GM23338 (cell line): ENCODE measurements around the gene ITGAL. TPM values are rescaled to one million over a fixed set of nuclear protein-coding genes. Genes with fewer than 3 reads are reported as not detected.

ENCODE experiments used
- ATAC-seq: fragments of 200-7000 bp; cut with Tn5 transposase; 3 replicates; pipeline ENCODE4 v1.9.1; 2020
- DNase-seq: peaks from one replicate; pipeline ENCODE4 v3.0.0-alpha.2; 2015; ENCODE audit warnings: low spot score
- H2AFZ ChIP-seq: fragments of 200-600 bp; sonication (generic); 2 replicates; pipeline ENCODE4 v1.8.0; 2016; ENCODE audit warnings: antibody characterized with exemption, mild to moderate bottlenecking, moderate library complexity
- H3F3A ChIP-seq: fragments of 200-600 bp; sonication (generic); replicated peaks from 2 replicates; pipeline ENCODE4 v1.8.0; 2017; ENCODE audit warnings: antibody characterized with exemption, mixed run types, low read depth
- H3K27ac ChIP-seq: fragments of 200-600 bp; sonication (generic); 2 replicates; pipeline ENCODE4 v1.6.1; 2016; ENCODE audit warnings: low read depth
- H3K27me3 ChIP-seq: fragments of 200-600 bp; sonication (generic); 2 replicates; pipeline ENCODE4 v1.8.0; 2016; ENCODE audit warnings: mild to moderate bottlenecking, mixed run types, moderate library complexity; ENCODE audit not compliant: insufficient read depth
- H3K36me3 ChIP-seq: fragments of 200-600 bp; sonication (generic); 2 replicates; pipeline ENCODE4 v1.8.0; 2016; ENCODE audit warnings: mild to moderate bottlenecking; ENCODE audit not compliant: insufficient read depth
- H3K4me1 ChIP-seq: fragments of 200-600 bp; sonication (generic); 2 replicates; pipeline ENCODE4 v1.8.0; 2016; ENCODE audit warnings: mild to moderate bottlenecking, moderate library complexity; ENCODE audit not compliant: insufficient read depth
- H3K4me2 ChIP-seq: fragments of 200-600 bp; sonication (generic); 2 replicates; pipeline ENCODE4 v1.7.1; 2017; ENCODE audit warnings: mixed run types
- H3K4me3 ChIP-seq: fragments of 200-600 bp; sonication (generic); 2 replicates; pipeline ENCODE4 v1.6.1; 2016; ENCODE audit warnings: mixed run types
- H3K79me2 ChIP-seq: fragments of 200-600 bp; sonication (generic); replicated peaks from 2 replicates; pipeline ENCODE4 v1.8.0; 2017; ENCODE audit warnings: mild to moderate bottlenecking; ENCODE audit not compliant: insufficient read depth
- H3K9me2 ChIP-seq: fragments of 200-600 bp; sonication (generic); 2 replicates; pipeline ENCODE4 v1.8.0; 2017; ENCODE audit not compliant: insufficient read depth
- H4K20me1 ChIP-seq: fragments of 200-600 bp; sonication (generic); replicated peaks from 2 replicates; pipeline ENCODE4 v1.8.0; 2017; ENCODE audit warnings: mild to moderate bottlenecking; ENCODE audit not compliant: insufficient read depth
- H3K27ac Mint-ChIP-seq: 2 replicates; pipeline ENCODE4 v1.8.0; 2020; ENCODE audit warnings: inconsistent platforms, mild to moderate bottlenecking, moderate library complexity, mixed read lengths
- H3K27me3 Mint-ChIP-seq: 3 replicates; pipeline ENCODE4 v1.8.0; 2022; ENCODE audit warnings: low read depth, mild to moderate bottlenecking, moderate library complexity, mixed read lengths, inconsistent platforms; ENCODE audit not compliant: insufficient read depth, poor library complexity
- H3K36me3 Mint-ChIP-seq: 3 replicates; pipeline ENCODE4 v1.8.0; 2021; ENCODE audit warnings: low read depth, mild to moderate bottlenecking, inconsistent platforms, moderate library complexity, mixed read lengths
- H3K4me1 Mint-ChIP-seq: 3 replicates; pipeline ENCODE4 v1.8.0; 2020; ENCODE audit warnings: mild to moderate bottlenecking, inconsistent platforms, mixed read lengths
- H3K4me3 Mint-ChIP-seq: 3 replicates; pipeline ENCODE4 v1.8.0; 2021; ENCODE audit warnings: moderate library complexity, mild to moderate bottlenecking, inconsistent platforms, mixed read lengths
- H3K9me3 Mint-ChIP-seq: 3 replicates; pipeline ENCODE4 v1.8.0; 2020; ENCODE audit warnings: moderate library complexity, mild to moderate bottlenecking, inconsistent platforms, mixed read lengths
- EZH2 ChIP-seq: fragments of 200-600 bp; sonication (generic); IDR thresholded peaks from one replicate; pipeline ENCODE4 v1.8.0; 2017; ENCODE audit warnings: antibody characterized with exemption, mild to moderate bottlenecking, low read depth; ENCODE audit not compliant: unreplicated experiment
- EZH2phosphoT487 ChIP-seq: fragments of 200-600 bp; sonication (generic); IDR thresholded peaks from one replicate; pipeline ENCODE4 v1.8.1; 2018; ENCODE audit warnings: antibody characterized with exemption; ENCODE audit not compliant: unreplicated experiment
- JUNB ChIP-seq: IDR thresholded peaks from one replicate; pipeline ENCODE4 v1.6.1; 2016; ENCODE audit warnings: antibody characterized with exemption; ENCODE audit not compliant: unreplicated experiment
- NANOG ChIP-seq: IDR thresholded peaks from 2 replicates; pipeline ENCODE4 v1.6.1; 2016; ENCODE audit warnings: antibody characterized with exemption, borderline replicate concordance
- POLR2AphosphoS5 ChIP-seq: IDR thresholded peaks from 2 replicates; pipeline ENCODE4 v1.6.1; 2016; ENCODE audit warnings: antibody characterized with exemption, low read depth
- ZNF114 ChIP-seq: fragments of 250-450 bp; sonication (Bioruptor Pico); IDR thresholded peaks from 2 replicates; pipeline ENCODE4 v1.5.0; 2020; ENCODE audit warnings: mild to moderate bottlenecking, moderate library complexity
- ZNF331 ChIP-seq: fragments of 250-450 bp; sonication (Bioruptor Pico); IDR thresholded peaks from 2 replicates; pipeline ENCODE4 v1.5.0; 2020; ENCODE audit warnings: low read depth, mild to moderate bottlenecking, moderate library complexity
- polyA plus RNA-seq: library from polyadenylated mRNA; unstranded; fragments of >200 nt; fragmentation: Nextera tagmentation; extraction: Ambion mirVana; gene quantifications from 2 replicates; pipeline ENCODE4 v1.2.1, GENCODE V29; 2016
- total RNA-seq: library from RNA; depleted of rRNA; stranded (reverse); fragments of >200 nt; shearing (Covaris generic); gene quantifications from 2 replicates; pipeline ENCODE4 v1.2.3, GENCODE V29; 2014
- TF ChIP-seq, protein P1 (sequence below): IDR thresholded peaks from one replicate; pipeline ENCODE4 v1.6.1; 2018; ENCODE audit warnings: antibody characterized with exemption; ENCODE audit not compliant: unreplicated experiment
- TF ChIP-seq, protein P2 (sequence below), 2 experiments: fragments of 200-600 bp in 1 of 2; sonication (generic) in 1 of 2; conservative IDR thresholded peaks; 2 replicates each; pipeline versions ENCODE4 v1.5.1 to v1.6.1; 2016 to 2017; ENCODE audit warnings: antibody characterized with exemption in 2 of 2, low read depth in 2 of 2, mild to moderate bottlenecking in 2 of 2, moderate library complexity in 1 of 2

ITGAL gene
- total and polyA plus RNA-seq, 2 experiments from 2014 or later = 0.05 to 0.07 TPM

GRCh38 chr16:30509081-30509765 is 36.7 kb downstream of the ITGAL start:
- no peak overlapping the region for H3K4me2 ChIP-seq
- TF ChIP-seq EZH2phosphoT487 = no peak
- no peak for TF ChIP-seq JUNB
- TF ChIP-seq, protein P1, sequence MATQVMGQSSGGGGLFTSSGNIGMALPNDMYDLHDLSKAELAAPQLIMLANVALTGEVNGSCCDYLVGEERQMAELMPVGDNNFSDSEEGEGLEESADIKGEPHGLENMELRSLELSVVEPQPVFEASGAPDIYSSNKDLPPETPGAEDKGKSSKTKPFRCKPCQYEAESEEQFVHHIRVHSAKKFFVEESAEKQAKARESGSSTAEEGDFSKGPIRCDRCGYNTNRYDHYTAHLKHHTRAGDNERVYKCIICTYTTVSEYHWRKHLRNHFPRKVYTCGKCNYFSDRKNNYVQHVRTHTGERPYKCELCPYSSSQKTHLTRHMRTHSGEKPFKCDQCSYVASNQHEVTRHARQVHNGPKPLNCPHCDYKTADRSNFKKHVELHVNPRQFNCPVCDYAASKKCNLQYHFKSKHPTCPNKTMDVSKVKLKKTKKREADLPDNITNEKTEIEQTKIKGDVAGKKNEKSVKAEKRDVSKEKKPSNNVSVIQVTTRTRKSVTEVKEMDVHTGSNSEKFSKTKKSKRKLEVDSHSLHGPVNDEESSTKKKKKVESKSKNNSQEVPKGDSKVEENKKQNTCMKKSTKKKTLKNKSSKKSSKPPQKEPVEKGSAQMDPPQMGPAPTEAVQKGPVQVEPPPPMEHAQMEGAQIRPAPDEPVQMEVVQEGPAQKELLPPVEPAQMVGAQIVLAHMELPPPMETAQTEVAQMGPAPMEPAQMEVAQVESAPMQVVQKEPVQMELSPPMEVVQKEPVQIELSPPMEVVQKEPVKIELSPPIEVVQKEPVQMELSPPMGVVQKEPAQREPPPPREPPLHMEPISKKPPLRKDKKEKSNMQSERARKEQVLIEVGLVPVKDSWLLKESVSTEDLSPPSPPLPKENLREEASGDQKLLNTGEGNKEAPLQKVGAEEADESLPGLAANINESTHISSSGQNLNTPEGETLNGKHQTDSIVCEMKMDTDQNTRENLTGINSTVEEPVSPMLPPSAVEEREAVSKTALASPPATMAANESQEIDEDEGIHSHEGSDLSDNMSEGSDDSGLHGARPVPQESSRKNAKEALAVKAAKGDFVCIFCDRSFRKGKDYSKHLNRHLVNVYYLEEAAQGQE = no peak
- no peak for TF ChIP-seq ZNF114 (CRISPR knock-in tag)
- TF ChIP-seq, protein P2, sequence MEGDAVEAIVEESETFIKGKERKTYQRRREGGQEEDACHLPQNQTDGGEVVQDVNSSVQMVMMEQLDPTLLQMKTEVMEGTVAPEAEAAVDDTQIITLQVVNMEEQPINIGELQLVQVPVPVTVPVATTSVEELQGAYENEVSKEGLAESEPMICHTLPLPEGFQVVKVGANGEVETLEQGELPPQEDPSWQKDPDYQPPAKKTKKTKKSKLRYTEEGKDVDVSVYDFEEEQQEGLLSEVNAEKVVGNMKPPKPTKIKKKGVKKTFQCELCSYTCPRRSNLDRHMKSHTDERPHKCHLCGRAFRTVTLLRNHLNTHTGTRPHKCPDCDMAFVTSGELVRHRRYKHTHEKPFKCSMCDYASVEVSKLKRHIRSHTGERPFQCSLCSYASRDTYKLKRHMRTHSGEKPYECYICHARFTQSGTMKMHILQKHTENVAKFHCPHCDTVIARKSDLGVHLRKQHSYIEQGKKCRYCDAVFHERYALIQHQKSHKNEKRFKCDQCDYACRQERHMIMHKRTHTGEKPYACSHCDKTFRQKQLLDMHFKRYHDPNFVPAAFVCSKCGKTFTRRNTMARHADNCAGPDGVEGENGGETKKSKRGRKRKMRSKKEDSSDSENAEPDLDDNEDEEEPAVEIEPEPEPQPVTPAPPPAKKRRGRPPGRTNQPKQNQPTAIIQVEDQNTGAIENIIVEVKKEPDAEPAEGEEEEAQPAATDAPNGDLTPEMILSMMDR (conservative IDR thresholded peaks at IDR 0.05; ENCODE audit: low read depth in 2 of 2) = no peak
- no peak for TF ChIP-seq ZNF331 (CRISPR knock-in tag)
- no peak for TF ChIP-seq POLR2AphosphoS5
- no peak for TF ChIP-seq NANOG
- H3F3A ChIP-seq = no peaks in the 10 kb centered on the region
- H3K27me3 Mint-ChIP-seq = peaks cover 12% of the 10 kb centered on the region
- no peak overlapping the region for H3K27ac Mint-ChIP-seq
- no peak overlapping the region for H2AFZ ChIP-seq
- ATAC-seq = no peak
- H3K4me1 ChIP-seq = no peaks in the 10 kb centered on the region
- no peak overlapping the region for H3K27ac ChIP-seq
- H4K20me1 ChIP-seq = no peaks in the 10 kb centered on the region
- no peaks in the 10 kb centered on the region; the same call in 2 of the 3 replicates for H3K9me3 Mint-ChIP-seq
- H3K4me3 ChIP-seq = no peak overlapping the region
- no peaks in the 10 kb centered on the region for H3K79me2 ChIP-seq
- no peaks in the 10 kb centered on the region for H3K27me3 ChIP-seq
- H3K9me2 ChIP-seq = no peaks in the 10 kb centered on the region
- no peaks in the 10 kb centered on the region for H3K36me3 Mint-ChIP-seq
- no peak for DNase-seq
- no peaks in the 10 kb centered on the region for H3K4me1 Mint-ChIP-seq
- H3K36me3 ChIP-seq = no peaks in the 10 kb centered on the region
- no peak overlapping the region for H3K4me3 Mint-ChIP-seq

DNA sequence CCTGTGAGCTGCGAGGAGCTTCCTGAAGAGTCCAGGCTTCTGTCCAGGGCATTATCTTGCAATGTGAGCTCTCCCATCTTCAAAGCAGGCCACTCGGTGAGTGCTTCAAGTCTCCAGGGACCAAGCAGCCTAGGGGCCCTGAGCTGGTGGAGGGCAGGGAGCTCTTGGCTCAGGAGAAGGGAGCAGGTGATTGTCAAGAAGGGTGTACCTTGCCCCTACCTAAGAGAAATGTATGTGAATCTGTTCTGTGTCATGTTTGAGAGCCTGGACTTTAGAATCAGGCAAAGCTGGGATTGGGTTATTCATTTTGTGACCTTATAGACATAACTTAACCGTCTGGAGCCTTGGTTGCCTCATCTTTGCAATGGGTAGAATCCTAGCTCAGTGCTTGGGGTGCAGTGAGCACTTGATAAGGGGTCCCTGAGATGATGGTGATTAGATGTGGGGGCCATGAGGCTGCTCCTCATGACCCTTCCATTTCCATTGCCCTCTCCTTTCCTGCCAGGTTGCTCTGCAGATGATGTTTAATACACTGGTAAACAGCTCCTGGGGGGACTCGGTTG is 37.9 kb downstream of the ITGAL start:
- Histone ChIP-seq H3K4me3 (no peak overlapping the region), H3K9me2 (no peaks in the 10 kb centered on the region), H3K4me2 (no peak overlapping the region), H4K20me1 (no peaks in the 10 kb centered on the region), H2AFZ (no peak overlapping the region), H3F3A (no peaks in the 10 kb centered on the region), H3K36me3 (no peaks in the 10 kb centered on the region), H3K4me1 (no peaks in the 10 kb centered on the region), H3K79me2 (no peaks in the 10 kb centered on the region), H3K27me3 (no peaks in the 10 kb centered on the region), H3K27ac (no peak overlapping the region)
- Mint-ChIP-seq H3K36me3 (no peaks in the 10 kb centered on the region), H3K9me3 (no peaks in the 10 kb centered on the region; the same call in 2 of the 3 replicates), H3K4me1 (no peaks in the 10 kb centered on the region; the same call in 2 of the 3 replicates), H3K27ac (no peak overlapping the region), H3K27me3 (peaks cover 12% of the 10 kb centered on the region), H3K4me3 (no peak overlapping the region)
- no peak for DNase-seq
- no peak for TF ChIP-seq NANOG
- no peak for TF ChIP-seq EZH2
- no peak for ATAC-seq
